Peyer's patch (tissue), 4 donors: ENCODE measurements around the gene ADCY9.

Experiments
- POLR2A ChIP-seq, 2 donors: fragments of 450-650 bp; IDR thresholded peaks; one replicate each; pipeline ENCODE4 v1.5.1; 2017; ENCODE audit warnings: antibody characterized with exemption in 2 of 2, mild to moderate bottlenecking in 2 of 2, moderate library complexity in 2 of 2
- TF ChIP-seq, protein P1 (sequence below), 6 experiments: fragments of 450-650 bp in 4 of 6; fragments of 200-600 bp in 2 of 6; sonication (generic) in 1 of 6; IDR thresholded peaks; one replicate each; pipeline ENCODE4 v1.5.1; 2017 to 2019; ENCODE audit warnings: antibody characterized with exemption in 6 of 6, mild to moderate bottlenecking in 3 of 6, moderate library complexity in 1 of 6

DNA sequence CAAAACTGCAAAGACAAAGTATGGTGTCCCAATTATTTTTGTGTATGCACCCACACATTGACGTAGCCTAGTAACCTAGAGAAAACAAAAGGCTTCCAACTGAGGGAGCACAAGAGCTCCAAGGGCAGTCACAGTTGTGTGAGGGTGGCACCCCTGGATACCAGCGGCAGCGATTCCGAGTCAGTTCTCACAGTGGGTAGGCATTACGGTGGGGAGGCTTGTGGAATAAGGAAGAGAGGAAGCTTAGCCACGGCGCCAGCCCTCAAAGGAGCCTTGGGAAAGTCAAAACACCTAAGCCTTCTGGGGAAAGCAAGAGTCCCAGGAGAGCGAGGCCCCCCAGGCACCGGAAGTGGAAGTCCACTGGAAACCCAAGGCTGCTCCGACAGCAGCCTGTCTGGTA lies 31.0 kb upstream of the ADCY9 start:
- TF ChIP-seq, protein P1, sequence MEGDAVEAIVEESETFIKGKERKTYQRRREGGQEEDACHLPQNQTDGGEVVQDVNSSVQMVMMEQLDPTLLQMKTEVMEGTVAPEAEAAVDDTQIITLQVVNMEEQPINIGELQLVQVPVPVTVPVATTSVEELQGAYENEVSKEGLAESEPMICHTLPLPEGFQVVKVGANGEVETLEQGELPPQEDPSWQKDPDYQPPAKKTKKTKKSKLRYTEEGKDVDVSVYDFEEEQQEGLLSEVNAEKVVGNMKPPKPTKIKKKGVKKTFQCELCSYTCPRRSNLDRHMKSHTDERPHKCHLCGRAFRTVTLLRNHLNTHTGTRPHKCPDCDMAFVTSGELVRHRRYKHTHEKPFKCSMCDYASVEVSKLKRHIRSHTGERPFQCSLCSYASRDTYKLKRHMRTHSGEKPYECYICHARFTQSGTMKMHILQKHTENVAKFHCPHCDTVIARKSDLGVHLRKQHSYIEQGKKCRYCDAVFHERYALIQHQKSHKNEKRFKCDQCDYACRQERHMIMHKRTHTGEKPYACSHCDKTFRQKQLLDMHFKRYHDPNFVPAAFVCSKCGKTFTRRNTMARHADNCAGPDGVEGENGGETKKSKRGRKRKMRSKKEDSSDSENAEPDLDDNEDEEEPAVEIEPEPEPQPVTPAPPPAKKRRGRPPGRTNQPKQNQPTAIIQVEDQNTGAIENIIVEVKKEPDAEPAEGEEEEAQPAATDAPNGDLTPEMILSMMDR (IDR thresholded peaks at IDR 0.05), result no peak
- TF ChIP-seq POLR2A (IDR thresholded peaks at IDR 0.05), result no peak
